Epithelial cell of proximal tubule (primary cell): ENCODE data around the gene HOXD3. TPM values are rescaled to one million over a fixed set of nuclear protein-coding genes. Genes with fewer than 3 reads are reported as not detected.

Experiments
- DNase-seq: peaks from one replicate; pipeline ENCODE4 v3.0.0-alpha.2; 2011; ENCODE audit warnings: low read depth
- H3K4me3 ChIP-seq: 2 replicates; pipeline ENCODE4 v1.5.1; 2011; ENCODE audit warnings: low read depth, mild to moderate bottlenecking, low read length
- CTCF ChIP-seq: conservative IDR thresholded peaks from 2 replicates; pipeline ENCODE4 v1.5.1; 2012; ENCODE audit warnings: low read depth, mild to moderate bottlenecking, low read length
- total RNA-seq: library from RNA; depleted of rRNA; stranded (reverse); fragments of >200 nt; gene quantifications from 2 replicates; pipeline ENCODE4 v1.2.3, GENCODE V29; 2015

Gene HOXD3
- total RNA-seq, 1 donor from 2014 or later, result 9.4 TPM

GRCh38 chr2:176158855-176159662, 2.0 kb downstream of the HOXD3 start:
- peak overlapping the region; percentile 40 for H3K4me3 ChIP-seq
- DNase-seq, result no peak
- no peak for TF ChIP-seq CTCF

- TF ChIP-seq CTCF, result no peak
- H3K4me3 ChIP-seq, result peak overlapping the region; percentile 40
These were observed 2.6 kb downstream of the HOXD3 start for GRCh38 chr2:176159663-176160250.

GRCh38 chr2:176160251-176160985, 3.3 kb downstream of the HOXD3 start:
- no peak for TF ChIP-seq CTCF
- no peak for DNase-seq
- H3K4me3 ChIP-seq, result peak overlapping the region; percentile 40

More at GRCh38 chr2:176159663-176160250, 2.6 kb downstream of the HOXD3 start:
- DNase-seq, result no peak

GRCh38 chr2:176160986-176161824, 4.1 kb downstream of the HOXD3 start:
- no peak for DNase-seq
- no peak for TF ChIP-seq CTCF
- peak overlapping the region; percentile 40 for H3K4me3 ChIP-seq

GRCh38 chr2:176161825-176162626, 4.9 kb downstream of the HOXD3 start:
- no peak for DNase-seq
- H3K4me3 ChIP-seq, result peak overlapping the region; percentile 40
- TF ChIP-seq CTCF, result no peak
